GM19397 (cell line): ENCODE results near the gene KRT86.
"Not testable (repeated sequence)": the region's sequence is repeated elsewhere in the genome, so short reads cannot be mapped to it uniquely, and the experiment has no call there.

Source experiments
- ATAC-seq: cut with Tn5 transposase; IDR thresholded peaks from one replicate; pipeline ENCODE4 v1.9.1; 2021; ENCODE audit warnings: mild to moderate bottlenecking, moderate library complexity; ENCODE audit not compliant: unreplicated experiment

The KRT86 gene

GRCh38 chr12:52290483-52291134 is 16.2 kb downstream of the KRT86 start:
- not testable (repeated sequence) for ATAC-seq

DNA sequence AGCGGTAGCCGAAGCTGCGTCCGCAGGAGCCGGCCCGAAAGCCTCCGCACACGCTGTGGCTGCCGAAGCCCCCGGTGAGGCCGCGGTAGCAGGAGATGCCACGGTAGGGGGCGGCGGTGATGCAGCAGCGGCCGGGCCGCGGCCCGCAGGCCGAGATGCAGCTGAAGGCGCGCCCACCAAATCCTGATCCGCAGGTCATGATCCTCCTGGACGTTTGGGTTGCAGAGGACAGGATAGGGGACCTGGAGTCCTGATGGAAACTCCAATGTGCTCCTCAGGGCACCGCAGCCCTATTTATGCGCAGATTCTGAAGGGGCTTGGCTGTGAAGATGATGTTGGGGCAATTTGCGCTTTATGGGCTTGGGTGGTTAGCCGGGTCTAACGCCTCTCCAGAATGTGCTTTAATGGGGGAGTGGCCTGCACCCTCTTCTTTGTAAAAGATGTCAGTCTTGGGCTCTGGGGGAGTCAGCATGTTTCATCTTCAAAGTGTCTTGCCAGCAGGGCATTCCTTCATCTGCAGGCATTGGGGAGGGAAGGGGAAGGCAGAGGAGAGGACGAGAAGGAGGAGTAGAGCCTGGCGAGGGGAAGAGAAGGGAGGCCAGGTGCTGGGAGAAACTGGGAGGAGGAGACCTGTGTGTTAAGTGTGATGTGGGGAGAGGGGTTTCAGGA is 17.0 kb downstream of the KRT86 start, which contains the start of gene KRT81:
KRT81 (minus strand) TSS at position 268 of the 669 bp plus-strand sequence; CDS start at position 199, 69 bp downstream.
- no peak for ATAC-seq

- no peak for ATAC-seq
These were observed 19.5 kb downstream of the KRT86 start for GRCh38 chr12:52293926-52294325.

DNA sequence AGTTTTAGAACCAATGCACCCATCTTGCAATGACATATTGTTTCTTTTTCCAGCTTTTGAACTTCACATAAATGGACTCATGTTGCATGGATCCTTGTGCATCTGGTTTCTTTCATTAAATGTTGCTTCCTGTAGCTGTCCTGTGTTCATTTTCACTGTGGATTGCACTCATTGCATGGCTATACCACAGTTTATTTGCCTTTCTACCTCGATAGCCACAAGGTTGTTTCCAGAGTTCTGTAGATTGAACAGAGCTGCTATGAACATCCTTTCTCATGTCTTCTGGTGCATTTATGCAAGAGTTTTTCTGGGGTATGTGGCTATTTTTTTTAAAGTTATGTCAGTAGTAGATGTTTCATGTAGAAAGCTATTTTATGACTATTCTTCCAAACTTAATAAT is 20.4 kb downstream of the KRT86 start:
- ATAC-seq: no peak

DNA sequence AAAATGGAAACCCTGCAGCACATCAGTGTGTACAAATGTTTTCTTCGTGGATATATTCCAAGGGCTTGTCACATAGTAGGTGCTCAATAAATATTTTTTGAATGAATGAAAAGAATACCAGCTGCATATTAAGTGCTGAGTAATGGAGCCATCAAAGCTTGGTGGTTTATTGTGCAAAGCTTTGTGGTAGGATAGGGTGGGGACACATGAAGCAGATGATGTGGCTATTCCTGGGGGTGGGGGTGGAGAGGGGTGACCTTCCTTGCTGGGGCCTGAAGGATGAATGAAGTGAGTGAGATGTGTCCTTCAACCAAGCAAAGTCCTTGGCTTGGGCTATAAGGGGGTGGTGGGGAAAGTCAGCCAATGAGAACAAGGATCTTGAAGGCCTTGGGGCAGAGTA is 21.2 kb downstream of the KRT86 start:
- ATAC-seq: no peak

- ATAC-seq: no peak
These were observed 22.2 kb downstream of the KRT86 start for GRCh38 chr12:52296572-52297215.

DNA sequence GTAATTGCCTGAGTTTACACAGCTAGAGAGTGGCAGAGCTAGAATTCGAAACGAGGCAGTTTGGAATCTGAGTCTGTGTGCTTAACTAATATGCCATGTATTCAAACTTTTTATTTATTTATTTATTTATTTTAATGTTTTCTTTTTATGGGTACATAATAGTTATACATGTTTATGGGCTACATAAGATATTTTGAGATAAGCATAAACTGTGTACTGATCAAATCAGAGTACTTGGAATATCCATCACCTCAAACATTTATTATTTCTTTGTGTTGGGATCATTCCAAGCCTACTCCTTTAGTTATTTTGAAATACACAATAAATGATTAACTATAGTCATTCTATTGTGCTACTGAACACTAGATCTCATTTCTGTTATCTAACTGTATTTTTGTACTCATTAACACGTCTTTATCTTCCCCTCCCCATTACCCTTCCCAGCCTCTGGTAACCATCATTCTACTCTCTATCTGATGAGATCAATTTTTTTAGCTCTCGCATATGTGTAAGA is 24.3 kb downstream of the KRT86 start:
- ATAC-seq: no peak

DNA sequence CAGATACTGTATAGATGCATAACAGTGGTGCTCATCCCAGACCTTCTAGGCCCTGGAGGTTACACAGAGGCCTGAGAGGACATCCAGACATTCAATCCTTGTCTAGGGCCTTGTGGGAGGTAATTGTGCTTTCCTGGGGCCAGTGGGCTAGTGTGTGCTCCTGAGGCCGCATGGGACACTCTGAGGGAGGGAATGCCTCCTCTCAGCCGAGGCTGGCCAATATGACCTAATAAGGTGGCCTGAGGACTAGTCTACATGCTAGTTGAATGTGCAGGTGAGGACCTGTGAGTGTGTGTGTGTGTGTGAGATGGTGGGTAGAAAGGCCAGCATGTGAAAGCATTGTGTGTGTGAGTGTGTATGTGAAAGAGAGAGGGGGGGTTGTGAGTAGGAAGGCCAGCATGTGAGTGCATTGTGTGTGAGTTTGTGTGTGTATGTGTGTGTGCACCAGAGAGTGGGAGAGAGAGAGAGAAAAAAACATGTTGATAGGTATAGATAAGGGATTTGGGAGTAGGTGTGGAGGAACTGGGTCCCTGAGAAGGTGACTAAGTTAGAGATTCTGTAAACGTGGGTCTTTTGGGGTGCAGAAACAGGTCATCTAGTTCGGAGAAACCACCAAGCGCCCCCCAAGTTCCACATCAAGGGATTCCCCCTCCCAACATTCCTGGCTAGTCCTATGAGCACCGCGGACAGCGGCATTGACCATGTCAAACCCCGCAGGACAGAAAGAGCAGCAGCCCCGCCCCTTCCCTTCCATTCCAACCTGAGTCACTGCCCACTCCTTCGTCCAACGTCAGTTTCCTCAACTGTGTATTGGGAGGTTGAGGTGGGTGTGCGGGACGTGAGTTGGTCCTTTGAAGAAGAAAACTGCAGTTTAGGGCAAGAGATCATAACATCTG is 26.6 kb downstream of the KRT86 start:
- no peak for ATAC-seq

- ATAC-seq: not testable (repeated sequence)
These were observed 27.3 kb downstream of the KRT86 start for GRCh38 chr12:52301721-52302120.

- ATAC-seq: not testable (repeated sequence)
These were observed 27.9 kb downstream of the KRT86 start for GRCh38 chr12:52302242-52302914.

GRCh38 chr12:52304941-52305411 is 30.5 kb downstream of the KRT86 start:
- ATAC-seq: peak; percentile 78

DNA sequence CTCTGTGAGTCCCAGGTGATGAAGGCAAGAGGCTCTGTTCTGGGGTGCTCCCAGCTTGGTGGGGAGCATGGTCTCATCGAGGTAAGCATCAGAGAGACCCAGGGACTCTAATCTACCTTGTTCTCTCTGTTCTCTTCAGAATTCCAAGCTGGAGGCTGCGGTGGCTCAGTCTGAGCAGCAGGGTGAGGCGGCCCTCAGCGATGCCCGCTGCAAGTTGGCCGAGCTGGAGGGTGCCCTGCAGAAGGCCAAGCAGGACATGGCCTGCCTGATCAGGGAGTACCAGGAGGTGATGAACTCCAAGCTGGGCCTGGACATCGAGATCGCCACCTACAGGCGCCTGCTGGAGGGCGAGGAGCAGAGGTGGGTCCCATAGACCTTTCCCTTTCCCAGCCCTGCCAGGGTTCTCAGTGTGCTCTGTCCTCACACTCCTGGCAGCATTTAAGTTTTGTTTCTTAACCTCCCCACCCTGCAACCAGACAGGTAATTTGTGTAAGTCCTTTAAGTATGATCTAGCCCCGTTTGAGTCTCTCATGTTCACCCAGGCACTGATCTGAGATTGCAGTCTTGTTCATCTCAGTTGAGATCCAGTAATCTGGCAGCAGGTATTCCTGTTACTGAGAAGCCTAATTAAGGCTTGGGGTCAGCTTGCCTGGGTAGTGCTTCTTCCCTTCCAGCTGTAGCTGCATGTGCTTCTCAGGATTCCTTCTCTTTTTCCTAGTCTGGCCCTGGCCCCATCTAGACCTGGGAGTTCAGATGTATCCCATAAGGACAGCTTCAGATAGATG is 31.7 kb downstream of the KRT86 start:
- no peak for ATAC-seq

DNA sequence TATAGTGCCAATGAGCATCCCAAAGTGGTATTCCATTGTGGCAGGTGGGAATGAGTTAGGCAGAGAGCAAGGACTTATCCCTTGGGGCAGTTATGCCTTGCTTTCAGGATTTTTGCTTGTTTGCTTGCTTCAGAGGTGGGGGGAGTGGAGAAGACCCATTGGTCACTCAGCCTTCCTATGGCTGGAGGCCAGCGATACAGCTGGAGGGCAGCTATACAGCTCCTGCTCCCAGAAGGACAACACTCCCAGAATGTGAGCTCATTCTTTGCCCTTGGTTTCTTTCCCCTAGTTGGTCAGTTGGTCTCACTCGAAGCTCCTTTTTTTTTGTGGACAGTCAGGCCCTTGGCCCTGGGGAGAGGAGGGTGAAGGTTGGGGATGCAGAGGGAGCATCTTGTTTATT is 32.3 kb downstream of the KRT86 start:
- no peak for ATAC-seq

- no peak for ATAC-seq
These were observed 33.7 kb downstream of the KRT86 start for GRCh38 chr12:52307836-52308805.

- ATAC-seq: no peak
These were observed 34.5 kb downstream of the KRT86 start for GRCh38 chr12:52308806-52309425.

GRCh38 chr12:52310622-52311284 is 36.3 kb downstream of the KRT86 start:
- ATAC-seq: no peak

DNA sequence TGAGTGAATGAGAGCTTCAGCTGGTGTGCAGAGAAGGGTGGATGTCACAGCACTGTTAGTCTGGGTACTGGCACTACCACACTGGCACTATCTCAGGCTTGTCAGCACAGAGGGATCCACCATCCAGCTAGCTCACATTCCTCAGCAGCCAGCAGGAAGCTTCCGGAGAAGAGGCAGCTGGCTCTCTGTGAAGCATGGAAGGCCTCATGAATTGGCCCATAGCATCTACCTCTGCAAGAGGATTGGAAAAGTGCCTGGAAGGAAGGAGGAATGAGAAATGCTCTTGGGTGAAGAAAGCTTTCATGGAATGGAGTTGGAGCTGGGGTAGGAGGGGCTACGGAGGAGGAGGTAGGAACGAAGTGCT is 36.8 kb downstream of the KRT86 start:
- ATAC-seq: no peak
